SK-N-SH (cell line): ENCODE measurements around the gene COL21A1. TPM values are rescaled to one million over a fixed set of nuclear protein-coding genes. Genes with fewer than 3 reads are reported as not detected.

Experiments used
- CTCF ChIA-PET: fragments of 300-600, 350-600 bp; formaldehyde crosslinking; extraction: SDS; loops from one replicate; lab custom pipeline; 2021; lab: Yijun Ruan, JAX
- POLR2A ChIA-PET: fragments of 350-600 bp; sonication (Branson Sonifier 250); formaldehyde crosslinking; extraction: SDS; loops from one replicate; lab custom pipeline; 2020; ENCODE audit warnings: antibody characterized with exemption, inconsistent platforms; lab: Yijun Ruan, JAX
- DNase-seq: peaks from one replicate; pipeline ENCODE4 v3.0.0; 2012
- H2AFZ ChIP-seq: fragments of 200-600 bp; sonication (generic); 2 replicates; pipeline ENCODE4 v1.8.1; 2016; ENCODE audit warnings: antibody characterized with exemption, mild to moderate bottlenecking, low read depth
- H3F3A ChIP-seq: fragments of 200-600 bp; sonication (generic); replicated peaks from 2 replicates; pipeline ENCODE3; 2016; ENCODE audit warnings: antibody characterized with exemption, mild to moderate bottlenecking; ENCODE audit not compliant: insufficient read depth
- H3K27ac ChIP-seq, 2 experiments: fragments of 200-500 bp in 1 of 2; fragments of 200-600 bp in 1 of 2; sonication (Bioruptor generic) in 1 of 2; sonication (generic), shearing (Covaris generic) in 1 of 2; 2 replicates each; pipeline versions ENCODE4 v1.5.1 to v1.6.1; 2014 to 2016; ENCODE audit warnings: low read depth in 2 of 2, inconsistent platforms in 1 of 2, low read length in 1 of 2, mild to moderate bottlenecking in 1 of 2, mixed read lengths in 1 of 2
- H3K27me3 ChIP-seq: fragments of 200-600 bp; sonication (generic), shearing (Covaris generic); 2 replicates; pipeline ENCODE4 v1.6.1; 2016; ENCODE audit warnings: mixed run types; ENCODE audit not compliant: insufficient read depth
- H3K36me3 ChIP-seq, 2 experiments: fragments of 200-500 bp in 1 of 2; fragments of 200-600 bp in 1 of 2; sonication (Bioruptor generic) in 1 of 2; sonication (generic) in 1 of 2; replicated peaks in 1 of 2; 2 replicates each; pipeline versions ENCODE3 to v1.5.1; 2014 to 2016; ENCODE audit warnings: low read length in 1 of 2, mild to moderate bottlenecking in 1 of 2; ENCODE audit not compliant: insufficient read depth in 2 of 2, control insufficient read depth in 1 of 2
- H3K4me1 ChIP-seq, 2 experiments: fragments of 200-500 bp in 1 of 2; fragments of 200-600 bp in 1 of 2; sonication (Bioruptor generic) in 1 of 2; sonication (generic), shearing (Covaris generic) in 1 of 2; 2 replicates each; pipeline versions ENCODE4 v1.5.1 to v1.6.1; 2014 to 2016; ENCODE audit warnings: low read depth in 1 of 2, low read length in 1 of 2, mixed run types in 1 of 2; ENCODE audit not compliant: insufficient read depth in 2 of 2, control insufficient read depth in 1 of 2
- H3K4me2 ChIP-seq: fragments of 200-600 bp; sonication (generic), shearing (Covaris generic); 2 replicates; pipeline ENCODE4 v1.6.1; 2017; ENCODE audit warnings: mixed run types
- H3K4me3 ChIP-seq, 2 experiments: fragments of 200-500 bp in 1 of 2; fragments of 200-600 bp in 1 of 2; sonication (Bioruptor generic) in 1 of 2; sonication (generic), shearing (Covaris generic) in 1 of 2; 2 replicates each; pipeline versions ENCODE4 v1.5.1 to v1.8.1; 2014 to 2016; ENCODE audit warnings: low read depth in 2 of 2, inconsistent platforms in 1 of 2, low read length in 1 of 2, mild to moderate bottlenecking in 1 of 2, mixed read lengths in 1 of 2, moderate library complexity in 1 of 2
- H3K79me2 ChIP-seq: fragments of 200-600 bp; sonication (generic); 2 replicates; pipeline ENCODE4 v1.8.1; 2017; ENCODE audit warnings: mild to moderate bottlenecking; ENCODE audit not compliant: insufficient read depth
- H3K9ac ChIP-seq: fragments of 200-600 bp; sonication (generic); 2 replicates; pipeline ENCODE4 v1.6.1; 2017; ENCODE audit warnings: mixed run types
- H3K9me2 ChIP-seq: fragments of 200-600 bp; sonication (generic); 2 replicates; pipeline ENCODE4 v1.6.1; 2017; ENCODE audit warnings: mixed run types
- H3K9me3 ChIP-seq: fragments of 200-600 bp; sonication (generic); 2 replicates; pipeline ENCODE4 v1.6.1; 2017; ENCODE audit warnings: mixed run types, mild to moderate bottlenecking, moderate library complexity
- H4K20me1 ChIP-seq: fragments of 200-600 bp; sonication (generic); 2 replicates; pipeline ENCODE4 v1.6.1; 2017; ENCODE audit warnings: mild to moderate bottlenecking, mixed run types; ENCODE audit not compliant: insufficient read depth
- EZH2phosphoT487 ChIP-seq: fragments of 200-600 bp; sonication (generic); IDR thresholded peaks from 2 replicates; pipeline ENCODE4 v1.6.1; 2017; ENCODE audit warnings: low read depth, mixed run types, mild to moderate bottlenecking, antibody characterized with exemption, moderate library complexity, borderline replicate concordance
- MXI1 ChIP-seq: IDR thresholded peaks from 2 replicates; pipeline ENCODE4 v1.6.1; 2012; ENCODE audit warnings: mild to moderate bottlenecking, low read depth, low read length, improper control_type of control experiment
- NFIC ChIP-seq: IDR thresholded peaks from 2 replicates; pipeline ENCODE4 v1.4.0; 2012; ENCODE audit warnings: borderline replicate concordance
- POLR2AphosphoS5 ChIP-seq: IDR thresholded peaks from 2 replicates; pipeline ENCODE4 v1.6.1; 2012; ENCODE audit warnings: low read depth, low read length
- RAD21 ChIP-seq: IDR thresholded peaks from 2 replicates; pipeline ENCODE4 v1.6.1; 2012; ENCODE audit warnings: mild to moderate bottlenecking, low read length
- RCOR1 ChIP-seq: fragments of 150-350 bp; IDR thresholded peaks from 2 replicates; pipeline ENCODE4 v1.6.1; 2017; ENCODE audit warnings: antibody characterized with exemption, low read length
- RXRA ChIP-seq: IDR thresholded peaks from 2 replicates; pipeline ENCODE4 v1.4.0; 2012; ENCODE audit warnings: low read depth, mild to moderate bottlenecking, borderline replicate concordance
- TAF1 ChIP-seq: IDR thresholded peaks from 2 replicates; pipeline ENCODE4 v1.6.1; 2012; ENCODE audit warnings: low read depth, mild to moderate bottlenecking, low read length, moderate library complexity, borderline replicate concordance
- YY1 ChIP-seq: IDR thresholded peaks from 2 replicates; pipeline ENCODE4 v1.4.0; 2012; ENCODE audit warnings: low read depth, mild to moderate bottlenecking
- WGBS: methylation state at CpG from one replicate; pipeline ENCODE4 v1.1.6; 2017; ENCODE audit warnings: low lambda C conversion rate; 5-methylcytosine and 5-hydroxymethylcytosine counted together
- polyA plus RNA-seq, 3 experiments: library from polyadenylated mRNA; depleted of rRNA; stranded (reverse); fragments of >200 nt; gene quantifications; 2 replicates each; pipeline ENCODE4 v1.2.3, GENCODE V29; 2012
- TF ChIP-seq, protein P1 (sequence below): IDR thresholded peaks from 2 replicates; pipeline ENCODE4 v1.6.1; 2012; ENCODE audit warnings: mild to moderate bottlenecking, low read depth, low read length, moderate library complexity
- TF ChIP-seq, protein P2 (sequence below): IDR thresholded peaks from 2 replicates; pipeline ENCODE4 v1.4.0; 2012; ENCODE audit warnings: low read depth
- TF ChIP-seq, protein P3 (sequence below): IDR thresholded peaks from 2 replicates; pipeline ENCODE4; 2012

COL21A1 gene
- polyA plus RNA-seq, 1 of the 3 experiments (the other 2 are of a cell fraction): 0.07 TPM

DNA sequence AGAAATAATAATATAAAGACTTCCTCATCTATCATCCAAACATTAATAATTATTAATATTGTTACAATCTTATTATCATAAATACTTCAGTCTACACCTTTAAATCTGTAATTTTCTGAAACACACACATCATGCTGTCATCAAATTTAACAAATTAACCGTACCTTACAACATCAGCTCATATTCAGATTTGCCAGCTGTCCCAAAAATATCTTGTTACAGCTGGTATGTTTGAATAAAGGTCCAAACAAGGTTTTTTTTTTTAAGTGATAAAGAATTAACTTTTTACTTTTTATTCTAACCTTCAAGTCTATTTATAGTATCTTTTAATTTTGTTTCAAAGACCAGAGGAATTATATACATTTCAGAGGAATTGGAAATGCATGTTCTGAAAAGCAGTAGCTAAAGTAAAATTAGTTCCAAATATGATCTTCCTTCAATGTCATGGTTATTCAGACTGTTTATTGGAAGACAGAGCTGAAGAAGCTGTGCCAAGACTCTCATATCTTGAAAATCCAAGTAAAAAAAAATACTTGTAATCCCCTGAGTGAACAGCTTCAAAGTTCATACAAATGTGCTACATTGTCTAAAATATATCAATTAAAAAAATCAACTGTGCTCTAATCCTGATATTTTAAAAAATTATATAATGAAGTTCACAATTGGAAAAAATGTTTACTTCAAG is 210.3 kb downstream of the COL21A1 start (continued):
- TF ChIP-seq, protein P1, sequence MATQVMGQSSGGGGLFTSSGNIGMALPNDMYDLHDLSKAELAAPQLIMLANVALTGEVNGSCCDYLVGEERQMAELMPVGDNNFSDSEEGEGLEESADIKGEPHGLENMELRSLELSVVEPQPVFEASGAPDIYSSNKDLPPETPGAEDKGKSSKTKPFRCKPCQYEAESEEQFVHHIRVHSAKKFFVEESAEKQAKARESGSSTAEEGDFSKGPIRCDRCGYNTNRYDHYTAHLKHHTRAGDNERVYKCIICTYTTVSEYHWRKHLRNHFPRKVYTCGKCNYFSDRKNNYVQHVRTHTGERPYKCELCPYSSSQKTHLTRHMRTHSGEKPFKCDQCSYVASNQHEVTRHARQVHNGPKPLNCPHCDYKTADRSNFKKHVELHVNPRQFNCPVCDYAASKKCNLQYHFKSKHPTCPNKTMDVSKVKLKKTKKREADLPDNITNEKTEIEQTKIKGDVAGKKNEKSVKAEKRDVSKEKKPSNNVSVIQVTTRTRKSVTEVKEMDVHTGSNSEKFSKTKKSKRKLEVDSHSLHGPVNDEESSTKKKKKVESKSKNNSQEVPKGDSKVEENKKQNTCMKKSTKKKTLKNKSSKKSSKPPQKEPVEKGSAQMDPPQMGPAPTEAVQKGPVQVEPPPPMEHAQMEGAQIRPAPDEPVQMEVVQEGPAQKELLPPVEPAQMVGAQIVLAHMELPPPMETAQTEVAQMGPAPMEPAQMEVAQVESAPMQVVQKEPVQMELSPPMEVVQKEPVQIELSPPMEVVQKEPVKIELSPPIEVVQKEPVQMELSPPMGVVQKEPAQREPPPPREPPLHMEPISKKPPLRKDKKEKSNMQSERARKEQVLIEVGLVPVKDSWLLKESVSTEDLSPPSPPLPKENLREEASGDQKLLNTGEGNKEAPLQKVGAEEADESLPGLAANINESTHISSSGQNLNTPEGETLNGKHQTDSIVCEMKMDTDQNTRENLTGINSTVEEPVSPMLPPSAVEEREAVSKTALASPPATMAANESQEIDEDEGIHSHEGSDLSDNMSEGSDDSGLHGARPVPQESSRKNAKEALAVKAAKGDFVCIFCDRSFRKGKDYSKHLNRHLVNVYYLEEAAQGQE: no peak
- TF ChIP-seq, protein P2, sequence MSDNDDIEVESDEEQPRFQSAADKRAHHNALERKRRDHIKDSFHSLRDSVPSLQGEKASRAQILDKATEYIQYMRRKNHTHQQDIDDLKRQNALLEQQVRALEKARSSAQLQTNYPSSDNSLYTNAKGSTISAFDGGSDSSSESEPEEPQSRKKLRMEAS: no peak
- TF ChIP-seq RXRA (no peak), RAD21 (no peak), TAF1 (no peak), YY1 (no peak)
- TF ChIP-seq, protein P3, sequence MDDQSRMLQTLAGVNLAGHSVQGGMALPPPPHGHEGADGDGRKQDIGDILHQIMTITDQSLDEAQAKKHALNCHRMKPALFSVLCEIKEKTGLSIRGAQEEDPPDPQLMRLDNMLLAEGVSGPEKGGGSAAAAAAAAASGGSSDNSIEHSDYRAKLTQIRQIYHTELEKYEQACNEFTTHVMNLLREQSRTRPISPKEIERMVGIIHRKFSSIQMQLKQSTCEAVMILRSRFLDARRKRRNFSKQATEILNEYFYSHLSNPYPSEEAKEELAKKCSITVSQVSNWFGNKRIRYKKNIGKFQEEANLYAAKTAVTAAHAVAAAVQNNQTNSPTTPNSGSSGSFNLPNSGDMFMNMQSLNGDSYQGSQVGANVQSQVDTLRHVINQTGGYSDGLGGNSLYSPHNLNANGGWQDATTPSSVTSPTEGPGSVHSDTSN: no peak

DNA sequence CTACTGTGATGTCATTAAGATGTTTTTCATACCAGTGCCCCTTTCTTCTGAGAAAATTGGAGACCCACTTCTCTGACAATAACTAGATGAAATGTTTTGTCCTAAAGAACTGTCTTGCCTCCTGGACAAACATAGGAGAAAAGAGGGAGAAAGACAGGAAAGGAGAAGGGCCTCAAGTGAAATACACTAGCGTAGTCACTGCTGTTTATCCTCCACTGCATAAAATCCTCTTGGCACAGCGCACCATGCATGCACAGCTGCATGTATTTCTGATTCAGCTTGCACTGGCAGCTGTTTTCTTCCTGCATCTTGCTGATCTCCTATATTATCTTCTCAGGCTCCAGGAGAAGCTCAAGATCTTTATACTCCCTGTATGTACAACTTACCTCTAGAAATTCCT is 214.0 kb downstream of the COL21A1 start:
- Histone ChIP-seq H3K79me2 (no peaks in the 10 kb centered on the region), H3K36me3 (no peaks in the 10 kb centered on the region), H4K20me1 (no peaks in the 10 kb centered on the region), H3K9me2 (no peaks in the 10 kb centered on the region), H3K9me3 (no peaks in the 10 kb centered on the region), H3K4me1 (no peaks in the 10 kb centered on the region), H3K9ac (no peak overlapping the region), H3K4me2 (no peak overlapping the region), H3K27ac (no peak overlapping the region), H3K4me3 (no peak overlapping the region), H3K27me3 (no peaks in the 10 kb centered on the region), H3F3A (no peaks in the 10 kb centered on the region), H2AFZ (no peak overlapping the region)
- DNase-seq: no peak
- CTCF ChIA-PET: no interaction called here
- TF ChIP-seq RCOR1 (no peak), POLR2AphosphoS5 (no peak), NFIC (no peak), EZH2phosphoT487 (no peak), MXI1 (no peak), RXRA (no peak)
- TF ChIP-seq, protein P2: no peak
- TF ChIP-seq, protein P3: no peak
- WGBS: 31% methylated on average over 2 of the region's 2 CpGs
- POLR2A ChIA-PET: no interaction called here
